Activated naive CD4-positive, alpha-beta T cell treated with anti-CD3 and anti-CD28 coated beads, Interleukin-2, amount 50 U/mL, for 24 hours (primary cell): ENCODE results near the gene OR1D5.

Experiments used
- H3K27ac Mint-ChIP-seq: one replicate; pipeline ENCODE4 v1.8.0; 2021; ENCODE audit warnings: mild to moderate bottlenecking, mixed read lengths
- H3K27me3 Mint-ChIP-seq: one replicate; pipeline ENCODE4 v1.8.0; 2021; ENCODE audit warnings: mixed read lengths
- H3K36me3 Mint-ChIP-seq: one replicate; pipeline ENCODE4 v1.8.0; 2021; ENCODE audit warnings: mixed read lengths
- H3K4me1 Mint-ChIP-seq: one replicate; pipeline ENCODE4 v1.8.0; 2021; ENCODE audit warnings: mixed read lengths
- H3K4me3 Mint-ChIP-seq: one replicate; pipeline ENCODE4 v1.8.0; 2021; ENCODE audit warnings: mild to moderate bottlenecking, mixed read lengths
- H3K9me3 Mint-ChIP-seq: one replicate; pipeline ENCODE4 v1.8.0; 2021; ENCODE audit warnings: mixed read lengths

Gene OR1D5

GRCh38 chr17:3024346-3024745 is 39.1 kb downstream of the OR1D5 start:
- H3K27ac Mint-ChIP-seq = no peak overlapping the region
- H3K36me3 Mint-ChIP-seq = peaks cover 49% of the 10 kb centered on the region
- no peak overlapping the region for H3K4me3 Mint-ChIP-seq
- H3K9me3 Mint-ChIP-seq = peaks cover 9% of the 10 kb centered on the region
- H3K4me1 Mint-ChIP-seq = no peaks in the 10 kb centered on the region
- no peaks in the 10 kb centered on the region for H3K27me3 Mint-ChIP-seq

GRCh38 chr17:3022197-3022596 is 41.2 kb downstream of the OR1D5 start:
- Mint-ChIP-seq H3K27ac (no peak overlapping the region), H3K27me3 (no peaks in the 10 kb centered on the region), H3K4me1 (no peaks in the 10 kb centered on the region), H3K36me3 (peaks cover 42% of the 10 kb centered on the region), H3K4me3 (no peak overlapping the region), H3K9me3 (peaks cover 9% of the 10 kb centered on the region)

GRCh38 chr17:3020381-3020780 is 43.0 kb downstream of the OR1D5 start:
- H3K27ac Mint-ChIP-seq = no peak overlapping the region

GRCh38 chr17:3019761-3020160 is 43.6 kb downstream of the OR1D5 start:
- Mint-ChIP-seq H3K27me3 (no peaks in the 10 kb centered on the region), H3K36me3 (peaks cover 39% of the 10 kb centered on the region), H3K27ac (no peak overlapping the region), H3K4me1 (no peaks in the 10 kb centered on the region), H3K9me3 (peaks cover 9% of the 10 kb centered on the region), H3K4me3 (no peak overlapping the region)

More at GRCh38 chr17:3020381-3020780, 43.0 kb downstream of the OR1D5 start:
- Mint-ChIP-seq H3K36me3 (peaks cover 39% of the 10 kb centered on the region), H3K27me3 (no peaks in the 10 kb centered on the region), H3K9me3 (peaks cover 9% of the 10 kb centered on the region), H3K4me3 (no peak overlapping the region), H3K4me1 (no peaks in the 10 kb centered on the region)

- peaks cover 26% of the 10 kb centered on the region for H3K36me3 Mint-ChIP-seq
- H3K27ac Mint-ChIP-seq = no peak overlapping the region
- no peaks in the 10 kb centered on the region for H3K27me3 Mint-ChIP-seq
- no peaks in the 10 kb centered on the region for H3K4me1 Mint-ChIP-seq
- peaks cover 5% of the 10 kb centered on the region for H3K9me3 Mint-ChIP-seq
- H3K4me3 Mint-ChIP-seq = no peak overlapping the region
Observed at GRCh38 chr17:3017936-3018335, 45.5 kb downstream of the OR1D5 start.

- Mint-ChIP-seq H3K9me3 (no peaks in the 10 kb centered on the region), H3K27ac (no peak overlapping the region), H3K36me3 (peaks cover 7% of the 10 kb centered on the region), H3K4me1 (no peaks in the 10 kb centered on the region), H3K4me3 (no peak overlapping the region), H3K27me3 (no peaks in the 10 kb centered on the region)
Observed at GRCh38 chr17:3015890-3016289, 47.5 kb downstream of the OR1D5 start.

- H3K27ac Mint-ChIP-seq = no peak overlapping the region
- no peaks in the 10 kb centered on the region for H3K27me3 Mint-ChIP-seq
- no peak overlapping the region for H3K4me3 Mint-ChIP-seq
- H3K9me3 Mint-ChIP-seq = no peaks in the 10 kb centered on the region
- H3K36me3 Mint-ChIP-seq = no peaks in the 10 kb centered on the region
- H3K4me1 Mint-ChIP-seq = no peaks in the 10 kb centered on the region
Observed at GRCh38 chr17:3012926-3013581, 50.4 kb downstream of the OR1D5 start.
